ENCODE results near the gene LPP. TPM values are rescaled to one million over a fixed set of nuclear protein-coding genes. Genes with fewer than 3 reads are reported as not detected.

The LPP gene
- total RNA-seq, 1 donor from 2014 or later: 132 TPM

- Mint-ChIP-seq H3K9me3 (no peaks in the 10 kb centered on the region), H3K27me3 (ENCODE audit: low read depth) (no peaks in the 10 kb centered on the region), H3K4me3 (no peak overlapping the region), H3K27ac (no peak overlapping the region), H3K4me1 (peaks cover 10% of the 10 kb centered on the region), H3K36me3 (peaks cover 4% of the 10 kb centered on the region)
- no peak for DNase-seq (ENCODE audit: low spot score in 2 of 2, unreplicated experiment in 2 of 2)
- TF ChIP-seq, protein P1, sequence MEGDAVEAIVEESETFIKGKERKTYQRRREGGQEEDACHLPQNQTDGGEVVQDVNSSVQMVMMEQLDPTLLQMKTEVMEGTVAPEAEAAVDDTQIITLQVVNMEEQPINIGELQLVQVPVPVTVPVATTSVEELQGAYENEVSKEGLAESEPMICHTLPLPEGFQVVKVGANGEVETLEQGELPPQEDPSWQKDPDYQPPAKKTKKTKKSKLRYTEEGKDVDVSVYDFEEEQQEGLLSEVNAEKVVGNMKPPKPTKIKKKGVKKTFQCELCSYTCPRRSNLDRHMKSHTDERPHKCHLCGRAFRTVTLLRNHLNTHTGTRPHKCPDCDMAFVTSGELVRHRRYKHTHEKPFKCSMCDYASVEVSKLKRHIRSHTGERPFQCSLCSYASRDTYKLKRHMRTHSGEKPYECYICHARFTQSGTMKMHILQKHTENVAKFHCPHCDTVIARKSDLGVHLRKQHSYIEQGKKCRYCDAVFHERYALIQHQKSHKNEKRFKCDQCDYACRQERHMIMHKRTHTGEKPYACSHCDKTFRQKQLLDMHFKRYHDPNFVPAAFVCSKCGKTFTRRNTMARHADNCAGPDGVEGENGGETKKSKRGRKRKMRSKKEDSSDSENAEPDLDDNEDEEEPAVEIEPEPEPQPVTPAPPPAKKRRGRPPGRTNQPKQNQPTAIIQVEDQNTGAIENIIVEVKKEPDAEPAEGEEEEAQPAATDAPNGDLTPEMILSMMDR (IDR thresholded peaks at IDR 0.05; ENCODE audit: unreplicated experiment): no peak
These were observed 427.8 kb downstream of the LPP start for GRCh38 chr3:188581792-188582191.

DNA sequence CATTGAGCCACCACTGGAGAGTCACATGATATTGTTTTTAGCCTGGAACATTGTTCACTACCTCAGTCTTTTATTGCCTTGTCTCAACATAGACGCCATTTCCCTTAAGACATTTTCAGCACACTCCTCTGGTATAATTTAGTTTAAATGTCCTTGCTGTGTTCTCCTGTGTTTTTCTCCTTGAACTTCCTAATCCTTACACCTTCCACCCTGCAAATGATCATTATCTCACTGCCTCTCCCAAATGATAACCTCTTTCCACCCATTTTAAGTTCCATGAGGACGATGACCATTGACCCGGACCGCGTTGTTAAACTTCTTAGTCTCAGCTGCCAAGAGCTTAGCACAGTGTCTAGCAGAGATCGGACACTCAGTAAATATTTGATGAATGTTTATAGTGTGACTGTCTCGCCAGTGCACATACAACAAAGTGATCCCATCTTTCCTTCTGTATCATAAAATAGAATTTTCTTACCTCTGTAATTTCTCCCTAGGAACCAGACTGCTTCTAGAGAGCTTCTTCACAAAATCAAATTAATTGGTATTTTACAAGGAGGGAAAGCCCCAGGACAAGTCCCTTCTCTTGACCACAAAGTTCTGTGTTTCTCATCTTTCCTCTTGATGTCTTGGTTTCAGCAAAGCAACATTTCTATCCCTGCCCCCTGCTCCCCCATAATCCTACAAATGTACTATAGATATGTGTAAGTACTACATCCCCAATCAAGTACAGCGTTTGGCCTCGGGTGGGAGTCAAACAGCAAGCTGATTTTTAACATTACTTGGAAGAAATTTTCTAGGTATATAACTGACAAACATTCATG, 429.6 kb downstream of the LPP start:
- H3K27ac Mint-ChIP-seq: no peak overlapping the region
- H3K36me3 Mint-ChIP-seq: peaks cover 4% of the 10 kb centered on the region
- no peaks in the 10 kb centered on the region for H3K27me3 Mint-ChIP-seq (ENCODE audit: low read depth)
- no peak overlapping the region for H3K4me3 Mint-ChIP-seq
- H3K9me3 Mint-ChIP-seq: no peaks in the 10 kb centered on the region
- TF ChIP-seq, protein P1 (IDR thresholded peaks at IDR 0.05; ENCODE audit: unreplicated experiment): no peak
- no peak for DNase-seq (ENCODE audit: low spot score in 2 of 2, unreplicated experiment in 2 of 2)
- peaks cover 10% of the 10 kb centered on the region for H3K4me1 Mint-ChIP-seq

DNA sequence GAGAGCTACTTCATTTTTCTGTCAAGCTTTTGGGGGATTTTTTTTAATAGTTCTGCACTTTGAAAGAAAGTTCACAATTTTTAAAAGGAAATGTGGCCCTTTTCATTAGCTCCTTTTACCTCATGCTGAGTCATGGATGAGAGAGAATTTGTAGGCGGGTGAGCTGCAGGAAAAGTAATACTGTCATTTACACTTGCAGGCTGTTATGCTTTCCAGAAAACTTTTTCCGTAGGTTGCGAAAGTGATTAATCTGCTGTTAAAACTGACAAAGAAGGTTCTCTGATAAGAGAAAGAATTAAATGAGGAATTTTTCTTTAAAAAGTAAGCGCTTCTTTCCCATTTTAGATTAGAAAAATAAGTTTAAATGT, 430.2 kb downstream of the LPP start:
- TF ChIP-seq, protein P1 (IDR thresholded peaks at IDR 0.05; ENCODE audit: unreplicated experiment): no peak
- Mint-ChIP-seq H3K27me3 (ENCODE audit: low read depth) (no peaks in the 10 kb centered on the region), H3K9me3 (no peaks in the 10 kb centered on the region), H3K4me1 (peaks cover 10% of the 10 kb centered on the region), H3K27ac (peak overlapping the region; percentile 14), H3K4me3 (no peak overlapping the region), H3K36me3 (peaks cover 2% of the 10 kb centered on the region)
- DNase-seq (ENCODE audit: low spot score in 2 of 2, unreplicated experiment in 2 of 2): no peak

DNA sequence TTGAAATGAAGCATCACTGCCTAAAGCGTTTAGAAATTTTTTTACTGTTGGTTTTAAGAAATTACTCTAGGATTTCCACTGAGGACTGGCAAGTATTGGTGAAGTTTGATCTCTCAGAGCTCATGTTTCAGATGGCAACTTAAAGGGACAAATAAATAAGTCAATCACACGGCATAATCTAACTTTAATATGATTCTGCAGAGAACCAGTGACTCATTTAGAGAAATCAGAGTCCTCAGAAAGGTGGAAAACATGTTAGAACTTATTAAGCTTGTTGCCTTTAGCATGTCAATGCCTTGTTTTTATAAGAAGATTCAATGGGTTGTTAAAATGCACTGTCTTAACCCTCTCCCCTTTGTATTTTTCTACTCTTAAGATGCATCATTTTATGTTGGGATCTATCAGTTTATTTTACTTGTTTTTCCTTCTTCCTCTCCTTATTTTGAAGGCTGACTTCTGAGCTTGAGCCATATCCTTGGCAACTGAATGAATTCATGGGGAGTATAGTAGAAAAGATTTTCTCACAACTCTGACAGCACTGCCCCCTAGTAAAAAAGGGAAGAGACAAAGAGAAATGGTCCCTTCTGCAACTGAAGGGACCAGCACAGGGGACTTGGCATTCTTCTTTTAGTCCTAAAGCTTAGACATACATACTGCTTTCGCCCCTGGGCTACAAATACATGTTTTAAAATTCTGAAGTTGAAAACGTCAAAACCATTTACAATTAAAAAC, 431.2 kb downstream of the LPP start:
- no peak overlapping the region for H3K4me3 Mint-ChIP-seq
- TF ChIP-seq, protein P1 (IDR thresholded peaks at IDR 0.05; ENCODE audit: unreplicated experiment): no peak
- DNase-seq (ENCODE audit: low spot score in 2 of 2, unreplicated experiment in 2 of 2): no peak
- H3K9me3 Mint-ChIP-seq: no peaks in the 10 kb centered on the region
- H3K27me3 Mint-ChIP-seq (ENCODE audit: low read depth): no peaks in the 10 kb centered on the region
- peaks cover 11% of the 10 kb centered on the region for H3K4me1 Mint-ChIP-seq
- H3K36me3 Mint-ChIP-seq: peaks cover 2% of the 10 kb centered on the region
- no peak overlapping the region for H3K27ac Mint-ChIP-seq

- Mint-ChIP-seq H3K4me3 (no peak overlapping the region), H3K9me3 (no peaks in the 10 kb centered on the region), H3K36me3 (no peaks in the 10 kb centered on the region), H3K4me1 (peaks cover 14% of the 10 kb centered on the region), H3K27ac (no peak overlapping the region), H3K27me3 (ENCODE audit: low read depth) (no peaks in the 10 kb centered on the region)
- TF ChIP-seq, protein P1 (IDR thresholded peaks at IDR 0.05; ENCODE audit: unreplicated experiment): no peak
- no peak for DNase-seq (ENCODE audit: low spot score in 2 of 2, unreplicated experiment in 2 of 2)
These were observed 435.1 kb downstream of the LPP start for GRCh38 chr3:188589071-188589470.

Measured in mesothelial cell of epicardium (in vitro differentiated cells).